ENCODE results near the gene TMEM121B.

DNA sequence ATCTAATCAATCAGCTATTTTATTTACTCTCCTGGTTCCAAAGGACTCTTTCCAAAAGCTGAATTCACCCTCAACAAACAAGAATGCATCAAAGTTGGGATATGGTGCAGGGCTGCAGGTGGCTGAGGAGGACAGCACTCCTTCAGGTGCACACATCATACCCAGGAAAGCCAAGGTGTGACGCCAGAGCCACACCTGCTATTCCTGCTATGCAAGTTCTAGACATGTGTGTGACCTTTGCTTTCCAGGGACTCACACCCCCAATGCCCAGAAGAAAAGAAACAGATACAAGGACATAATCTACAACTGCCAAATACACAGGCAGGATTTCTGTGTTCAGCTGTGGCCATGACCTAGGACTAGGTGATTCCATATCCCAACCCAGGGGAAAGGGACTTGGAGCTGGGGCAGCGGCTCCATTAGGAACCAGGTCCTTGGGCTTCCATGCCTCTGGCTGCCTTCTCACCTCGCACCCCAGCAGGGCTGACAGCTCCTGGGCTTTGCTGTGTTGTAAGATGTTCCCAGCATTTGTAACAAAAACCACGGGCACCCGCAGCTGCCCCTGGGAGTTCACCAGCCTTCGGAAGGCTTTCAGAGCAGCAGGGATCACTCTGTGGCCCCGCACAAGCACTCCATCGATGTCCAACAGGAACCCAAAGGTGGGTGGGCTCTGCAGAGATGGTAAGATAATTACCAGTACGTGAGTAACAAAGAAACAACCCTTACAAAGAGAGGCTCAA lies 28.1 kb upstream of the TMEM121B start:
- TF ChIP-seq POLR2A (IDR thresholded peaks at IDR 0.05), result no peak
- TF ChIP-seq, protein P1, sequence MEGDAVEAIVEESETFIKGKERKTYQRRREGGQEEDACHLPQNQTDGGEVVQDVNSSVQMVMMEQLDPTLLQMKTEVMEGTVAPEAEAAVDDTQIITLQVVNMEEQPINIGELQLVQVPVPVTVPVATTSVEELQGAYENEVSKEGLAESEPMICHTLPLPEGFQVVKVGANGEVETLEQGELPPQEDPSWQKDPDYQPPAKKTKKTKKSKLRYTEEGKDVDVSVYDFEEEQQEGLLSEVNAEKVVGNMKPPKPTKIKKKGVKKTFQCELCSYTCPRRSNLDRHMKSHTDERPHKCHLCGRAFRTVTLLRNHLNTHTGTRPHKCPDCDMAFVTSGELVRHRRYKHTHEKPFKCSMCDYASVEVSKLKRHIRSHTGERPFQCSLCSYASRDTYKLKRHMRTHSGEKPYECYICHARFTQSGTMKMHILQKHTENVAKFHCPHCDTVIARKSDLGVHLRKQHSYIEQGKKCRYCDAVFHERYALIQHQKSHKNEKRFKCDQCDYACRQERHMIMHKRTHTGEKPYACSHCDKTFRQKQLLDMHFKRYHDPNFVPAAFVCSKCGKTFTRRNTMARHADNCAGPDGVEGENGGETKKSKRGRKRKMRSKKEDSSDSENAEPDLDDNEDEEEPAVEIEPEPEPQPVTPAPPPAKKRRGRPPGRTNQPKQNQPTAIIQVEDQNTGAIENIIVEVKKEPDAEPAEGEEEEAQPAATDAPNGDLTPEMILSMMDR (IDR thresholded peaks at IDR 0.05), result no peak

Data from uterus (tissue), 2 donors.